ENCODE measurements around the gene HIGD1A.

GRCh38 chr3:42778644-42779043 is 25.6 kb downstream of the HIGD1A start:
- TF ChIP-seq ZFP3 (CRISPR knock-in tag; IDR thresholded peaks at IDR 0.05) (no peak), ZFP30 (CRISPR knock-in tag; IDR thresholded peaks at IDR 0.05) (no peak), CSRNP3 (CRISPR knock-in tag; IDR thresholded peaks at IDR 0.05) (no peak), PATZ1 (CRISPR knock-in tag; IDR thresholded peaks at IDR 0.05; ENCODE audit: borderline replicate concordance) (no peak), ZNF8 (CRISPR knock-in tag; IDR thresholded peaks at IDR 0.05) (no peak), OSR1 (CRISPR knock-in tag; IDR thresholded peaks at IDR 0.05) (no peak), ESRRG (CRISPR knock-in tag; IDR thresholded peaks at IDR 0.05) (no peak), ARNTL (CRISPR knock-in tag; IDR thresholded peaks at IDR 0.05; ENCODE audit: borderline replicate concordance, low read depth) (no peak), SNAI2 (CRISPR knock-in tag; IDR thresholded peaks at IDR 0.05) (no peak), TCF4 (CRISPR knock-in tag; IDR thresholded peaks at IDR 0.05; ENCODE audit: borderline replicate concordance) (no peak), ZNF565 (CRISPR knock-in tag; conservative IDR thresholded peaks at IDR 0.05; ENCODE audit: low read depth) (no peak), GLIS3 (CRISPR knock-in tag; IDR thresholded peaks at IDR 0.05) (no peak), ISL1 (CRISPR knock-in tag; IDR thresholded peaks at IDR 0.05) (no peak)
- TF ChIP-seq, protein P1, sequence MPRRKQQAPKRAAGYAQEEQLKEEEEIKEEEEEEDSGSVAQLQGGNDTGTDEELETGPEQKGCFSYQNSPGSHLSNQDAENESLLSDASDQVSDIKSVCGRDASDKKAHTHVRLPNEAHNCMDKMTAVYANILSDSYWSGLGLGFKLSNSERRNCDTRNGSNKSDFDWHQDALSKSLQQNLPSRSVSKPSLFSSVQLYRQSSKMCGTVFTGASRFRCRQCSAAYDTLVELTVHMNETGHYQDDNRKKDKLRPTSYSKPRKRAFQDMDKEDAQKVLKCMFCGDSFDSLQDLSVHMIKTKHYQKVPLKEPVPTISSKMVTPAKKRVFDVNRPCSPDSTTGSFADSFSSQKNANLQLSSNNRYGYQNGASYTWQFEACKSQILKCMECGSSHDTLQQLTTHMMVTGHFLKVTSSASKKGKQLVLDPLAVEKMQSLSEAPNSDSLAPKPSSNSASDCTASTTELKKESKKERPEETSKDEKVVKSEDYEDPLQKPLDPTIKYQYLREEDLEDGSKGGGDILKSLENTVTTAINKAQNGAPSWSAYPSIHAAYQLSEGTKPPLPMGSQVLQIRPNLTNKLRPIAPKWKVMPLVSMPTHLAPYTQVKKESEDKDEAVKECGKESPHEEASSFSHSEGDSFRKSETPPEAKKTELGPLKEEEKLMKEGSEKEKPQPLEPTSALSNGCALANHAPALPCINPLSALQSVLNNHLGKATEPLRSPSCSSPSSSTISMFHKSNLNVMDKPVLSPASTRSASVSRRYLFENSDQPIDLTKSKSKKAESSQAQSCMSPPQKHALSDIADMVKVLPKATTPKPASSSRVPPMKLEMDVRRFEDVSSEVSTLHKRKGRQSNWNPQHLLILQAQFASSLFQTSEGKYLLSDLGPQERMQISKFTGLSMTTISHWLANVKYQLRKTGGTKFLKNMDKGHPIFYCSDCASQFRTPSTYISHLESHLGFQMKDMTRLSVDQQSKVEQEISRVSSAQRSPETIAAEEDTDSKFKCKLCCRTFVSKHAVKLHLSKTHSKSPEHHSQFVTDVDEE (CRISPR knock-in tag; IDR thresholded peaks at IDR 0.05), result no peak
